Subcutaneous preadipocyte (primary cell): Measurements from ENCODE around the gene RETREG2. TPM values are rescaled to one million over a fixed set of nuclear protein-coding genes. Genes with fewer than 3 reads are reported as not detected.

Source experiments
- total RNA-seq: library from RNA; depleted of rRNA; stranded (reverse); fragments of >200 nt; gene quantifications from 2 replicates; pipeline ENCODE4 v1.2.3, GENCODE V29; 2012

RETREG2 gene, protein sequence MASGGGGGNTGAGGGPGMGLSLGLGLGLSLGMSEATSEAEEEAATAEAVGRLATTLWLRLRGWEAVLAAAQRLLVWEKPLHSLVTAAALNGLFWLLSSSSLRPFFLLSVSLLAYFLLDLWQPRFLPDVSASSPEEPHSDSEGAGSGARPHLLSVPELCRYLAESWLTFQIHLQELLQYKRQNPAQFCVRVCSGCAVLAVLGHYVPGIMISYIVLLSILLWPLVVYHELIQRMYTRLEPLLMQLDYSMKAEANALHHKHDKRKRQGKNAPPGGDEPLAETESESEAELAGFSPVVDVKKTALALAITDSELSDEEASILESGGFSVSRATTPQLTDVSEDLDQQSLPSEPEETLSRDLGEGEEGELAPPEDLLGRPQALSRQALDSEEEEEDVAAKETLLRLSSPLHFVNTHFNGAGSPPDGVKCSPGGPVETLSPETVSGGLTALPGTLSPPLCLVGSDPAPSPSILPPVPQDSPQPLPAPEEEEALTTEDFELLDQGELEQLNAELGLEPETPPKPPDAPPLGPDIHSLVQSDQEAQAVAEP
- 55.9 and 59.6 TPM in 2 replicates for total RNA-seq

GRCh38 chr2:219177552-219178376, at the start of gene RETREG2:
Gene RETREG2, plus strand, starts transcription at chr2:219178275. Its CDS starts 78 bp downstream, at chr2:219178353.

GRCh38 chr2:219160186-219161017, 17.7 kb upstream of the RETREG2 start, which contains the start of gene NHEJ1:
Gene NHEJ1, minus strand, starts transcription at chr2:219160815. Its CDS starts 2,453 bp downstream, at chr2:219158362.

GRCh38 chr2:219169930-219170654, 8.0 kb upstream of the RETREG2 start, which contains the start of gene SLC23A3:
Gene SLC23A3, minus strand, starts transcription at chr2:219170029. Its CDS starts 45 bp downstream, at chr2:219169984.

GRCh38 chr2:219176818-219177551, 1.1 kb upstream of the RETREG2 start, which contains the start of gene CNPPD1:
Gene CNPPD1, minus strand, starts transcription at chr2:219176925. Its CDS starts 97 bp downstream, at chr2:219176828.

DNA sequence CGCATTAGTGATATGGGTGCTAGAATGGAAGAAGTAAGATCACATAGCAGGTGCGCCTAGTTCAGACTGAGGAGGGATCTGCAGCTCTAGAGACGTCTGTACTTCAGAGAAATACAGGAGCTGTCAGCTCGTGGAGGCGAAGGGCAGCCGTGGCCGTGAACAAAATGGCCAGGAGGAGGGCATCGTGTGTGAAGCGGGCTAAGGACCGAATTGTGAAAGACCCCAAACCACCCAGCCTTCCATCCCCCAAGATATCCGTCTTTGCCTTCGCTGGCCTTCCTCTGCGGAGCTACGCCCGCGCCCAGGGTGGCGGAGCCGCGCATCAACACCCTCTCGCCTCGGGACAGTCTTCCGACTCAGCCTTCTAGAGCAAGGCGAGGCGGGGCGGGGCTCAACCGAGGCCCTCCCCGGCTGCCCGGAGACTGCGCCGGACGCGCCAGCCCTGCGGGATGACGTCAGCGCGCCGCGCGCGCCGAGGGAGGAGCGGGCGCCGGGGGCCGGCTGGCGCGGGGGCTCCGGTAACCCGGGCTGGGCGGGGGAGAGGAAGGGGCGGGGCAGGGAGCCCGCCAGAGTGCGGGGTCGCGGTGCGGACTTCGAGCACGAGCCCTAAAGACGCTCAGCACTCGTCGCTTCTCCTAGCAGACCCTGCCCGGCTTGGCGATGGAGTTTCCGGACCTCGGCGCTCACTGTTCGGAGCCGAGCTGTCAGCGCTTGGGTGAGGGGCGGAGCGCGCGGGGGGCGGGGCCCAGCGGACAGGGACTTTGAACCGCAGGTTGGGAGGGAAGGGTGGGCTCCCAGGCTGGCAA, 28.5 kb downstream of the RETREG2 start, which contains the start of gene ZFAND2B:
Gene ZFAND2B (plus strand): TSS at position 455 of the 806 bp plus-strand sequence. CDS start 206 bp downstream, at position 661.

DNA sequence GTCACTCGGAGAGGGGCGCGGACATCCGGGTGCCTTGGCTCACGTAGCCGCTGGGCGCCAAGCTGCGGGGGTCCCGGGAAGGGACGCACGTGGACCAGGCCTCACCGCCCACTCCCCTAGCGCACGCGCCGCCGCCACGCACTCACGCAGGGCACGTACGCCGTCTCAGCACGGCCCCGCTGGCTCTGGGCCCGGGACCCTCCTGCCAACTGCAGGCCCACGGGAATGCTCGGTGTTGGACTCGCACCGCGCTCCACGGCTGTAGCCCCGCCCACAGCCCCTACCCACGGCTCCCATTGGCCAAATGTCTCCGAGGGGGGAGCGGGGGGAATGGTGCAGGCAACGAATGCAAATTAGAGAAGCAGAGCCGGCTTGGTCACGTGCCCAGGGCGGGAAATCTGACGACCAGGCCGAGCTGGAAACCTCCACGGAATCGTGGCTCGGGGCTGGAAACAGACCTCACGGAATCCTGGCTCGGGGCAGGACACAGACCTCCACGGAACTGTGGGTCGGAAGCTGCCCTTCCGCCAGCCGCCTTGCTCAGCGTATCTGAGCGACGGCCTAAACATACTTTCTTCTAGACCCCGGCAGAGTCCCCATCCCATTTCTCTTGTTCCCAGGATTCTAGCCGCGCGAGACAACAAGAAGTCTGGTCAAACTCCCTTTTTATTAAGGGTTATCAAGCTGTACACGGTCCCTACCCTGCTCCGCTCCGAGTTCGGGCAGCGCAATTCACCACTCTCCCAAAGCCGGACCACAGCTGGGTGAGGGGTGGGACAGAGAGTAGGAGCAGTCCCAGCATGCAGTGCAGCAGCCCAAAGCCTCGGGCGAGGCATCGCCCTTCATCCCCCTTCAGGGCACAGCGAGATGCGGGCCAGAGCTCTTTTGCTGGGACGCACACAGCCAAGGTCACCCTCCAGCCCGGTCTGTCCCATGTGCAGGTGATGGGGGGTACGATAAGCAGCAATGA, 40.9 kb downstream of the RETREG2 start, which contains the start of gene ABCB6:
Gene ABCB6 (minus strand): TSS at position 227 of the 970 bp plus-strand sequence. CDS start 285 bp downstream, outside the sequence.

GRCh38 chr2:219229305-219230058, 51.4 kb downstream of the RETREG2 start, which contains the start of the genes ANKZF1 and ATG9A:
Gene ANKZF1, plus strand, starts transcription at chr2:219229806. Its CDS starts 452 bp downstream, at chr2:219230258.
Gene ATG9A, minus strand, starts transcription at chr2:219229636. Its CDS starts 1,612 bp downstream, at chr2:219228024.

Other genes starting within 250 kb of the RETREG2 start
- not detected in 2 replicates for gene CDK5R2, start 218.6 kb upstream of the RETREG2 start, total RNA-seq
- not detected in 2 replicates for gene FEV, start 193.1 kb upstream of the RETREG2 start, total RNA-seq
- gene CRYBA2, start 184.9 kb upstream of the RETREG2 start, total RNA-seq = not detected in 2 replicates
- 0.20 TPM in 1 of 2 replicates, not detected in the other for gene CFAP65, start 136.8 kb upstream of the RETREG2 start, total RNA-seq
- gene IHH, start 117.4 kb upstream of the RETREG2 start, total RNA-seq = not detected in 2 replicates
- gene NHEJ1, start 17.5 kb upstream of the RETREG2 start, total RNA-seq = 21.3 and 21.7 TPM in 2 replicates
- 0.73 and 1.8 TPM in 2 replicates for gene SLC23A3, start 8.2 kb upstream of the RETREG2 start, total RNA-seq
- gene CNPPD1, start 1.4 kb upstream of the RETREG2 start, total RNA-seq = 17.0 and 18.0 TPM in 2 replicates
- gene ZFAND2B, start 28.5 kb downstream of the RETREG2 start, total RNA-seq = 19.4 and 21.3 TPM in 2 replicates
- gene ABCB6, start 40.7 kb downstream of the RETREG2 start, total RNA-seq = 30.9 and 40.1 TPM in 2 replicates
- 44.2 and 50.3 TPM in 2 replicates for gene ATG9A, start 51.4 kb downstream of the RETREG2 start, total RNA-seq
- 15.1 and 20.7 TPM in 2 replicates for gene ANKZF1, start 51.5 kb downstream of the RETREG2 start, total RNA-seq
- 7.3 and 15.2 TPM in 2 replicates for gene GLB1L, start 67.2 kb downstream of the RETREG2 start, total RNA-seq
- 26.4 and 27.2 TPM in 2 replicates for gene STK16, start 67.2 kb downstream of the RETREG2 start, total RNA-seq
- not detected in 2 replicates for gene TUBA4B, start 75.0 kb downstream of the RETREG2 start, total RNA-seq
- gene TUBA4A, start 75.6 kb downstream of the RETREG2 start, total RNA-seq = 9.2 and 17.6 TPM in 2 replicates
- gene DNAJB2, start 101.1 kb downstream of the RETREG2 start, total RNA-seq = 20.7 and 22.4 TPM in 2 replicates
- gene PTPRN, start 131.1 kb downstream of the RETREG2 start, total RNA-seq = 0.98 and 1.5 TPM in 2 replicates
- gene RESP18, start 154.5 kb downstream of the RETREG2 start, total RNA-seq = not detected in 2 replicates
- gene DNPEP, start 209.6 kb downstream of the RETREG2 start, total RNA-seq = 63.9 and 69.4 TPM in 2 replicates
- 0.39 and 0.73 TPM in 2 replicates for gene DES, start 240.1 kb downstream of the RETREG2 start, total RNA-seq